RWPE2 (cell line): ENCODE measurements around the gene APOB.

ENCODE experiments used
- ATAC-seq: fragments of 200-7000 bp; cut with Tn5 transposase; 3 replicates; pipeline ENCODE4 v1.9.1; 2021; ENCODE audit warnings: low read depth
- DNase-seq: peaks from one replicate; pipeline ENCODE4 v3.0.0-alpha.2; 2020; ENCODE audit warnings: low spot score
- H3K27ac ChIP-seq: fragments of 450-650 bp; 2 replicates; pipeline ENCODE4 v1.5.1; 2017; ENCODE audit warnings: mild to moderate bottlenecking; ENCODE audit not compliant: poor library complexity, severe bottlenecking
- H3K27me3 ChIP-seq: fragments of 250-450 bp; sonication (Bioruptor Pico); 2 replicates; pipeline ENCODE4 v1.5.1; 2021; ENCODE audit warnings: mild to moderate bottlenecking, moderate library complexity; ENCODE audit not compliant: insufficient read depth, poor library complexity, severe bottlenecking
- H3K36me3 ChIP-seq: fragments of 250-450 bp; sonication (Bioruptor Pico); 2 replicates; pipeline ENCODE4 v1.5.1; 2020; ENCODE audit warnings: low read depth, mild to moderate bottlenecking, moderate library complexity
- H3K4me1 ChIP-seq: fragments of 250-450 bp; sonication (Bioruptor Pico); 2 replicates; pipeline ENCODE4 v1.5.1; 2021; ENCODE audit warnings: mild to moderate bottlenecking, moderate library complexity; ENCODE audit not compliant: insufficient read depth, poor library complexity, severe bottlenecking
- H3K4me3 ChIP-seq: fragments of 250-450 bp; sonication (Bioruptor Pico); 2 replicates; pipeline ENCODE4 v1.5.1; 2021; ENCODE audit warnings: mild to moderate bottlenecking, moderate library complexity; ENCODE audit not compliant: severe bottlenecking
- H3K9me3 ChIP-seq: fragments of 250-450 bp; sonication (Bioruptor Pico); 2 replicates; pipeline ENCODE4 v1.5.1; 2021; ENCODE audit warnings: mild to moderate bottlenecking, moderate library complexity; ENCODE audit not compliant: severe bottlenecking
- CTCF ChIP-seq: fragments of 450-650 bp; IDR thresholded peaks from one replicate; pipeline ENCODE4 v1.5.1; 2017; ENCODE audit warnings: mild to moderate bottlenecking, moderate library complexity; ENCODE audit not compliant: poor library complexity, severe bottlenecking

APOB gene

GRCh38 chr2:21028021-21028947, 15.6 kb downstream of the APOB start:
- no peaks in the 10 kb centered on the region for H3K4me1 ChIP-seq
- no peak overlapping the region for H3K27ac ChIP-seq
- TF ChIP-seq CTCF: no peak
- ATAC-seq (no peak), DNase-seq (no peak)
- H3K36me3 ChIP-seq: no peaks in the 10 kb centered on the region
- no peak overlapping the region for H3K4me3 ChIP-seq
- H3K9me3 ChIP-seq: no peaks in the 10 kb centered on the region
- no peaks in the 10 kb centered on the region for H3K27me3 ChIP-seq

GRCh38 chr2:21026479-21027282, 17.2 kb downstream of the APOB start:
- no peaks in the 10 kb centered on the region for H3K36me3 ChIP-seq
- H3K4me3 ChIP-seq: no peak overlapping the region
- H3K27me3 ChIP-seq: no peaks in the 10 kb centered on the region
- ATAC-seq: no peak
- H3K9me3 ChIP-seq: no peaks in the 10 kb centered on the region
- no peak for TF ChIP-seq CTCF
- no peaks in the 10 kb centered on the region for H3K4me1 ChIP-seq
- DNase-seq: no peak
- H3K27ac ChIP-seq: no peak overlapping the region

DNA sequence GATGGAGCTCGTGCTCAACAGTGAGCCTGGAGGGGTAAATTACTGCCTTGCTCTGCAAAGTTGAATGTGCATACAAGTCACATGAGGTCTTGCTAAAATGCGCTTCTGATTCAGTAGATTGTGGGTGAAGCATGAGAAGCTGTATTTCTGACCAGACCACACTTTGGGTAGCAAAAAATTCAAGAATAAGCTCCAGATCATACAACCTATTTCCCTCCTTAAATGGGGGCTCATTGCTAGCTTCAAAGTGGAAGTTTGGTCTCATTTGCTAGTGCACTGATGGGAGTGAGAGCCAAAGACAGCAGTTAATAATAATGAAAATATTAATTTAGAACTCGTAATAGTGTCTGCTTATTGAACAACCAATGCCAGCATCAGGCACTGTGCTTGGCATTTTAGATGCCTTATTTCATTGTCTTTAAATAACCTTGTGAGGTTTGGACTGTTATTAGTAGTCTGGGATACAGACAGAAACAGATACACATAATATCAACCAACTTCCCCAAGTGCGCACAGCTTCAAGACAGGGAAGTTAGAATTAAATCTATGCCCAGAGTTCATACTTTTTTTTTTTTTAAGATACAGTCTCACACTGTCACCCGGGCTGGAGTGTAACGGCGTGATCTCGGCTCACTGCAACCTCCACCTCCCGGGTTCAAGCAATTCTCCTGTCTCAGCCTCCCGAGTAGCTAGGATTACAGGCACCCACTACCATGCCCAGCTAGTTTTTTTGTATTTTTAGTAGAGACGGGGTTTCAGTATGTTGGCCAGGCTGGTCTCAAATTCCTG, 18.0 kb downstream of the APOB start:
- Histone ChIP-seq H3K27me3 (no peaks in the 10 kb centered on the region), H3K9me3 (no peaks in the 10 kb centered on the region), H3K4me1 (no peaks in the 10 kb centered on the region), H3K27ac (no peak overlapping the region), H3K36me3 (no peaks in the 10 kb centered on the region), H3K4me3 (no peak overlapping the region)
- DNase-seq (no peak), ATAC-seq (no peak)
- TF ChIP-seq CTCF: no peak

- H3K36me3 ChIP-seq: no peaks in the 10 kb centered on the region
- no peak overlapping the region for H3K4me3 ChIP-seq
- ATAC-seq: no peak
- H3K9me3 ChIP-seq: no peaks in the 10 kb centered on the region
- no peak overlapping the region for H3K27ac ChIP-seq
- no peaks in the 10 kb centered on the region for H3K4me1 ChIP-seq
- DNase-seq: no peak
- no peak for TF ChIP-seq CTCF
- H3K27me3 ChIP-seq: no peaks in the 10 kb centered on the region
These were observed 19.0 kb downstream of the APOB start for GRCh38 chr2:21024722-21025389.
